Stomach (tissue), 4 donors: ENCODE results near the gene TTC7B.

Experiments
- POLR2A ChIP-seq, 4 donors: fragments of 450-650 bp; IDR thresholded peaks; one replicate each; pipeline ENCODE4 v1.6.1; 2016; ENCODE audit warnings: antibody characterized with exemption in 4 of 4, control low read depth in 2 of 4, mild to moderate bottlenecking in 1 of 4, moderate library complexity in 1 of 4
- POLR2AphosphoS5 ChIP-seq, 3 donors: sonication (generic); formaldehyde crosslinking; IDR thresholded peaks; one replicate each; pipeline ENCODE4 v1.6.1; 2016; ENCODE audit warnings: antibody characterized with exemption in 3 of 3
- TF ChIP-seq, protein P1 (sequence below), 7 experiments: fragments of 450-650 bp in 4 of 7; fragments of 200-600 bp in 3 of 7; sonication (generic) in 3 of 7; IDR thresholded peaks; one replicate each; pipeline ENCODE4 v1.5.1; 2016 to 2019; ENCODE audit warnings: antibody characterized with exemption in 7 of 7, control low read depth in 2 of 7, mild to moderate bottlenecking in 1 of 7

DNA sequence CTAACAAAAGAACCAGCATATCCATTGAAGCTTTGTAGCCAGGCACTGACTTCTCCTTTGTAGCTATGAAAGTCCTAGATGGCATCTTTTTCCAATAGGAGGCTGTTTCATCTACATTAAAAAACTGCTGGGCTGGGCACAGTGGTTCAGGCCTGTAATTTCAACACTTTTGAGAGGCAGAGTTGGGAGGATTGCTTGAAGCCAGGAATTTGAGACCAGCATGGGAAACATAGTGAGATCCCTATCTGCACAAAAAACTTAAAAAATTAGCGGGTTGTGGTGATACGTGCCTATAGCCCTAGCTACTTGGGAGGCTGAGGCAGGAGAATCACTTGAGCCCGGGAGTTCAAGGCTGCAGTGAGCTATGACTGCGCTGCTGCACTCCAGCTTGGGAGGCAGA lies 251.7 kb downstream of the TTC7B start:
- TF ChIP-seq, protein P1, sequence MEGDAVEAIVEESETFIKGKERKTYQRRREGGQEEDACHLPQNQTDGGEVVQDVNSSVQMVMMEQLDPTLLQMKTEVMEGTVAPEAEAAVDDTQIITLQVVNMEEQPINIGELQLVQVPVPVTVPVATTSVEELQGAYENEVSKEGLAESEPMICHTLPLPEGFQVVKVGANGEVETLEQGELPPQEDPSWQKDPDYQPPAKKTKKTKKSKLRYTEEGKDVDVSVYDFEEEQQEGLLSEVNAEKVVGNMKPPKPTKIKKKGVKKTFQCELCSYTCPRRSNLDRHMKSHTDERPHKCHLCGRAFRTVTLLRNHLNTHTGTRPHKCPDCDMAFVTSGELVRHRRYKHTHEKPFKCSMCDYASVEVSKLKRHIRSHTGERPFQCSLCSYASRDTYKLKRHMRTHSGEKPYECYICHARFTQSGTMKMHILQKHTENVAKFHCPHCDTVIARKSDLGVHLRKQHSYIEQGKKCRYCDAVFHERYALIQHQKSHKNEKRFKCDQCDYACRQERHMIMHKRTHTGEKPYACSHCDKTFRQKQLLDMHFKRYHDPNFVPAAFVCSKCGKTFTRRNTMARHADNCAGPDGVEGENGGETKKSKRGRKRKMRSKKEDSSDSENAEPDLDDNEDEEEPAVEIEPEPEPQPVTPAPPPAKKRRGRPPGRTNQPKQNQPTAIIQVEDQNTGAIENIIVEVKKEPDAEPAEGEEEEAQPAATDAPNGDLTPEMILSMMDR (IDR thresholded peaks at IDR 0.05) = no peak
- TF ChIP-seq POLR2A (IDR thresholded peaks at IDR 0.05) (no peak), POLR2AphosphoS5 (IDR thresholded peaks at IDR 0.05) (no peak)
